Measurements from ENCODE around the gene CACNA1B.

- TF ChIP-seq POLR2A (IDR thresholded peaks at IDR 0.05; ENCODE audit: borderline replicate concordance, extremely low read depth, insufficient read depth, insufficient read length) (no peak), FOSL1 (IDR thresholded peaks at IDR 0.05; ENCODE audit: low read depth) (no peak), CTCF (IDR thresholded peaks at IDR 0.05 in 2 of 3, conservative IDR thresholded peaks at IDR 0.05 in 1 of 3; ENCODE audit: borderline replicate concordance in 1 of 3, insufficient read depth in 1 of 3, low read depth in 2 of 3, low read length in 2 of 3) (no peak), ELF1 (IDR thresholded peaks at IDR 0.05; ENCODE audit: borderline replicate concordance, low read depth) (no peak), SRF (IDR thresholded peaks at IDR 0.05; ENCODE audit: low read depth) (no peak), TCF7L2 (IDR thresholded peaks at IDR 0.05; ENCODE audit: borderline replicate concordance, extremely low read depth, insufficient read depth, insufficient read length) (no peak)
These were observed 224.1 kb downstream of the CACNA1B start for GRCh38 chr9:138101444-138102234.
